K562 (cell line): Measurements from ENCODE around the gene LRP2BP. TPM values are rescaled to one million over a fixed set of nuclear protein-coding genes. Genes with fewer than 3 reads are reported as not detected.

Source experiments
- CHD2 ChIP-seq: IDR thresholded peaks from 2 replicates; pipeline ENCODE4 v1.6.1; 2011; ENCODE audit warnings: low read depth, low read length
- MCM2 ChIP-seq: fragments of 450-650 bp; IDR thresholded peaks from 2 replicates; pipeline ENCODE4 v1.6.1; 2017; ENCODE audit warnings: low read depth, mild to moderate bottlenecking
- MLX ChIP-seq, 2 experiments: fragments of 450-650 bp in 1 of 2; sonication (generic) in 1 of 2; formaldehyde crosslinking; conservative IDR thresholded peaks; 2 replicates each; pipeline versions ENCODE4 v1.4.0 to v1.8.1; 2020 to 2022; ENCODE audit warnings: mild to moderate bottlenecking in 1 of 2, missing genetic modification reagents in 1 of 2
- MTF1 ChIP-seq: fragments of 250-450 bp; sonication (Bioruptor Pico); IDR thresholded peaks from 2 replicates; pipeline ENCODE4 v1.9.0; 2021; ENCODE audit warnings: moderate library complexity, mild to moderate bottlenecking, inconsistent platforms, borderline replicate concordance
- NBN ChIP-seq: fragments of 450-650 bp; IDR thresholded peaks from 2 replicates; pipeline ENCODE4 v1.6.1; 2016; ENCODE audit warnings: low read depth, mild to moderate bottlenecking
- SP2 ChIP-seq: IDR thresholded peaks from 2 replicates; pipeline ENCODE4 v1.6.1; 2011; ENCODE audit warnings: mild to moderate bottlenecking, low read depth, low read length, moderate library complexity; ENCODE audit not compliant: poor library complexity, severe bottlenecking; ENCODE audit errors: extremely low read depth
- TEAD4 ChIP-seq, 2 experiments: sonication (generic) in 1 of 2; formaldehyde crosslinking in 1 of 2; IDR thresholded peaks; 2 replicates each; pipeline versions ENCODE4 v1.6.1 to v1.8.0; 2012 to 2022; ENCODE audit warnings: borderline replicate concordance in 1 of 2, inconsistent platforms in 1 of 2, low read length in 1 of 2, mild to moderate bottlenecking in 1 of 2, missing genetic modification reagents in 1 of 2
- U2AF1 ChIP-seq: fragments of 200-400 bp; formaldehyde crosslinking; optimal IDR thresholded peaks from 2 replicates; pipeline ENCODE3; 2017; ENCODE audit warnings: mild to moderate bottlenecking, low read depth, low read length, moderate library complexity
- VEZF1 ChIP-seq: fragments of 200-800 bp; sonication (Bioruptor generic); IDR thresholded peaks from 2 replicates; pipeline ENCODE4 v1.6.1; 2017; ENCODE audit warnings: missing genetic modification characterization, missing compliant biosample characterization
- ZBTB11 ChIP-seq, 3 experiments: fragments of 200-800 bp in 1 of 3; fragments of 250-450 bp in 1 of 3; fragments of 450-650 bp in 1 of 3; sonication (Bioruptor Pico) in 1 of 3; sonication (Bioruptor generic) in 1 of 3; formaldehyde crosslinking in 1 of 3; IDR thresholded peaks; 2 replicates each; pipeline versions ENCODE4 v1.6.1 to v1.8.0; 2016 to 2022; ENCODE audit warnings: mild to moderate bottlenecking in 2 of 3, missing genetic modification characterization in 2 of 3, missing compliant biosample characterization in 1 of 3, moderate library complexity in 1 of 3
- polyA plus RNA-seq, 8 experiments: library from polyadenylated mRNA; depleted of rRNA in 4 of 8; stranded (reverse) in 5 of 8; unstranded in 3 of 8; fragments of >200 nt; fragmentation: Nextera tagmentation in 2 of 8; fragmentation: Illumina TruSeq in 1 of 8; extraction: Ambion mirVana in 2 of 8; extraction: Trizol in 1 of 8; gene quantifications; 2 replicates each; pipeline versions ENCODE4 v1.2.1 to v1.2.3, GENCODE V29; 2011 to 2014; ENCODE audit warnings: inconsistent platforms in 1 of 8, missing spikeins in 1 of 8
- total RNA-seq, 7 experiments: library from RNA; depleted of rRNA in 6 of 7; stranded (reverse); fragments of >200 nt in 6 of 7; fragmentation: Illumina TruSeq in 2 of 7; extraction: Trizol in 2 of 7; gene quantifications; 2 replicates each; pipeline versions ENCODE4 v1.2.1 to v1.2.3, GENCODE V29; 2011 to 2021; ENCODE audit warnings: low replicate concordance in 1 of 7
- TF ChIP-seq, protein P1 (sequence below): fragments of 450-650 bp; formaldehyde crosslinking; IDR thresholded peaks from 2 replicates; pipeline ENCODE4 v1.4.0; 2022; ENCODE audit warnings: missing genetic modification characterization
- TF ChIP-seq, protein P2 (sequence below): sonication (generic); formaldehyde crosslinking; IDR thresholded peaks from 2 replicates; pipeline ENCODE4 v1.8.0; 2022; ENCODE audit warnings: mild to moderate bottlenecking, missing genetic modification reagents
- TF ChIP-seq, protein P3 (sequence below): IDR thresholded peaks from 3 replicates; pipeline ENCODE4 v1.6.1; 2011; ENCODE audit warnings: borderline replicate concordance, mild to moderate bottlenecking, moderate library complexity; ENCODE audit not compliant: insufficient read length; ENCODE audit errors: extremely low read depth

Gene LRP2BP
- total and polyA plus RNA-seq, 9 of the 15 experiments (the other 6 are each of a cell fraction or from before 2014, with no cell fraction given), result 0.42 to 2.1 (median 0.62) TPM

GRCh38 chr4:185395956-185396723 lies 416 bp upstream of the LRP2BP start (continued):
- TF ChIP-seq MLX (CRISPR knock-in tag; conservative IDR thresholded peaks at IDR 0.05), result peak in 1 of 2 experiments; percentile 24; a peak in 1 of 4 replicates
- TF ChIP-seq VEZF1, result peak; percentile 97
- TF ChIP-seq, protein P1, sequence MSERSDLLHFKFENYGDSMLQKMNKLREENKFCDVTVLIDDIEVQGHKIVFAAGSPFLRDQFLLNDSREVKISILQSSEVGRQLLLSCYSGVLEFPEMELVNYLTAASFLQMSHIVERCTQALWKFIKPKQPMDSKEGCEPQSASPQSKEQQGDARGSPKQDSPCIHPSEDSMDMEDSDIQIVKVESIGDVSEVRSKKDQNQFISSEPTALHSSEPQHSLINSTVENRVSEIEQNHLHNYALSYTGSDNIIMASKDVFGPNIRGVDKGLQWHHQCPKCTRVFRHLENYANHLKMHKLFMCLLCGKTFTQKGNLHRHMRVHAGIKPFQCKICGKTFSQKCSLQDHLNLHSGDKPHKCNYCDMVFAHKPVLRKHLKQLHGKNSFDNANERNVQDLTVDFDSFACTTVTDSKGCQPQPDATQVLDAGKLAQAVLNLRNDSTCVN (CRISPR knock-in tag), result no peak
- no peak for TF ChIP-seq MTF1
- peak; percentile 93 for TF ChIP-seq U2AF1
- TF ChIP-seq NBN, result peak; percentile 81; the same call in 1 of the 2 replicates
- TF ChIP-seq CHD2, result peak; percentile 10; the same call in 1 of the 2 replicates
- TF ChIP-seq ZBTB11 (CRISPR knock-in tag; IDR thresholded peaks at IDR 0.05), result peak in 2 of 3 experiments; percentile 18 to 68; a peak in 2 of 6 replicates
- TF ChIP-seq MCM2, result no peak
- TF ChIP-seq, protein P2, sequence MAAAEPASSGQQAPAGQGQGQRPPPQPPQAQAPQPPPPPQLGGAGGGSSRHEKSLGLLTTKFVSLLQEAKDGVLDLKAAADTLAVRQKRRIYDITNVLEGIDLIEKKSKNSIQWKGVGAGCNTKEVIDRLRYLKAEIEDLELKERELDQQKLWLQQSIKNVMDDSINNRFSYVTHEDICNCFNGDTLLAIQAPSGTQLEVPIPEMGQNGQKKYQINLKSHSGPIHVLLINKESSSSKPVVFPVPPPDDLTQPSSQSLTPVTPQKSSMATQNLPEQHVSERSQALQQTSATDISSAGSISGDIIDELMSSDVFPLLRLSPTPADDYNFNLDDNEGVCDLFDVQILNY, result no peak; the same call in 1 of the 2 replicates
- TF ChIP-seq TEAD4 (IDR thresholded peaks at IDR 0.05; ENCODE audit: low read length), result no peak
- TF ChIP-seq TEAD4 (CRISPR knock-in tag; IDR thresholded peaks at IDR 0.05; ENCODE audit: borderline replicate concordance), result no peak
- no peak for TF ChIP-seq SP2
- TF ChIP-seq, protein P3, sequence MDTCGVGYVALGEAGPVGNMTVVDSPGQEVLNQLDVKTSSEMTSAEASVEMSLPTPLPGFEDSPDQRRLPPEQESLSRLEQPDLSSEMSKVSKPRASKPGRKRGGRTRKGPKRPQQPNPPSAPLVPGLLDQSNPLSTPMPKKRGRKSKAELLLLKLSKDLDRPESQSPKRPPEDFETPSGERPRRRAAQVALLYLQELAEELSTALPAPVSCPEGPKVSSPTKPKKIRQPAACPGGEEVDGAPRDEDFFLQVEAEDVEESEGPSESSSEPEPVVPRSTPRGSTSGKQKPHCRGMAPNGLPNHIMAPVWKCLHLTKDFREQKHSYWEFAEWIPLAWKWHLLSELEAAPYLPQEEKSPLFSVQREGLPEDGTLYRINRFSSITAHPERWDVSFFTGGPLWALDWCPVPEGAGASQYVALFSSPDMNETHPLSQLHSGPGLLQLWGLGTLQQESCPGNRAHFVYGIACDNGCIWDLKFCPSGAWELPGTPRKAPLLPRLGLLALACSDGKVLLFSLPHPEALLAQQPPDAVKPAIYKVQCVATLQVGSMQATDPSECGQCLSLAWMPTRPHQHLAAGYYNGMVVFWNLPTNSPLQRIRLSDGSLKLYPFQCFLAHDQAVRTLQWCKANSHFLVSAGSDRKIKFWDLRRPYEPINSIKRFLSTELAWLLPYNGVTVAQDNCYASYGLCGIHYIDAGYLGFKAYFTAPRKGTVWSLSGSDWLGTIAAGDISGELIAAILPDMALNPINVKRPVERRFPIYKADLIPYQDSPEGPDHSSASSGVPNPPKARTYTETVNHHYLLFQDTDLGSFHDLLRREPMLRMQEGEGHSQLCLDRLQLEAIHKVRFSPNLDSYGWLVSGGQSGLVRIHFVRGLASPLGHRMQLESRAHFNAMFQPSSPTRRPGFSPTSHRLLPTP, result no peak
